ENCODE results near the gene MYH10. TPM values are rescaled to one million over a fixed set of nuclear protein-coding genes. Genes with fewer than 3 reads are reported as not detected.

MYH10 gene
- total and polyA plus RNA-seq, 4 donors: 9.1 to 79.1 (median 25.9) TPM

DNA sequence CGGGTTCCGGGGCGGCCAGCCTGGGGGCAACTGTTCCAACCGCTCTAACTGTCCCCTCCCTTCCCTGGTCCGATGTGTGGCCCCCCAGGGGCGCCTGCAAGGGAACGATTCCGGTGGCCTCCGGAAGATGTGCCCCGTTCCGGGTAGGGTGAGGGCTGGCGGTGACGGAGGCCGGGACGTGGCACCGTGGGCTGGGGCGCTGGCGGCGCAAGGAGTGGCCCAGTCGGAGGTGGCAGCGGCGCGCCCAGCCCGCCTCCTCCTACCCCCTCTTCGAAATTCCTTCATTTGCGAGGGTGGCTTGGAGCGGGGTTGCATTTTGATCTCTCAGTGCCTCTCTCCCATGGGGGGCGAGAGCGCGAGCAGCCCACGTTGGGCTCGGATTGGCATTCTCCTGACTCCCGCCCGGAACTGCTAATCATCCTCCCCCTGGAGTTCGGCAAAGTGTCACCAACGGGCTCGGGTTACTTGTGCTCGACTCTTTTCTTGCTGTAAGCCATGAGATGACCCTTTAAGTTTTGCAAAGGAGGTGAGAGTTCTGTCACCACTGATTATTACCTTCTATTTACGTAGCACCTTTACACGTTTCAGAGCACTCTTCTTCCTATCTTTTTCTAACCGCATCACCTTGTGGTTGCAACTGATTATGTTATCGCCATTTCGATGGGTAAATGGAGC is 194.2 kb downstream of the MYH10 start:
- Histone ChIP-seq H3K9ac (ENCODE audit: low read depth in 1 of 2, low read length in 2 of 2) (peak overlapping the region; percentile 98 to 99), H3K27ac (ENCODE audit: low read depth in 1 of 2, low read length in 2 of 2) (peak overlapping the region; percentile 97 to 100), H3K9me3 (ENCODE audit: control insufficient read depth in 4 of 4, low read length in 3 of 4) (no peaks in the 10 kb centered on the region), H3K27me3 (ENCODE audit: control insufficient read depth in 4 of 4, insufficient read depth in 4 of 4, low read length in 3 of 4) (no peaks in the 10 kb centered on the region), H3K36me3 (ENCODE audit: control insufficient read depth in 4 of 4, insufficient read depth in 3 of 4, low read depth in 1 of 4, low read length in 3 of 4) (peaks cover 0 to 3% (median under 1%) of the 10 kb centered on the region in 4 donors), H3K4me3 (ENCODE audit: low read depth in 1 of 3, low read length in 3 of 3) (peak overlapping the region; percentile 75 to 90 (median 90)), H3K4me1 (ENCODE audit: control insufficient read depth in 4 of 4, insufficient read depth in 4 of 4, low read length in 3 of 4) (peaks cover 10 to 37% (median 14%) of the 10 kb centered on the region in 4 donors)
- TF ChIP-seq, protein P1, sequence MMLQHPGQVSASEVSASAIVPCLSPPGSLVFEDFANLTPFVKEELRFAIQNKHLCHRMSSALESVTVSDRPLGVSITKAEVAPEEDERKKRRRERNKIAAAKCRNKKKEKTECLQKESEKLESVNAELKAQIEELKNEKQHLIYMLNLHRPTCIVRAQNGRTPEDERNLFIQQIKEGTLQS (IDR thresholded peaks at IDR 0.05): no peak
- TF ChIP-seq YY1 (IDR thresholded peaks at IDR 0.05): peak; percentile 49
- TF ChIP-seq CTCF (IDR thresholded peaks at IDR 0.05; ENCODE audit: low read depth, low read length, missing input control): peak; percentile 0
- TF ChIP-seq RXRA (IDR thresholded peaks at IDR 0.05): peak in 1 of 2 donors; percentile 7
- TF ChIP-seq RAD21 (IDR thresholded peaks at IDR 0.05): peak in 1 of 2 donors; percentile 13
- WGBS: under 1% methylated on average over 43 of the region's 43 CpGs
- peak; percentile 76 for DNase-seq (ENCODE audit: low spot score)

GRCh38 chr17:8435245-8436168 is 195.0 kb downstream of the MYH10 start, which contains the start of gene NDEL1:
Gene NDEL1 (plus strand): TSS chr17:8435884. CDS start chr17:8444272, 8,388 bp downstream.
- H3K4me3 ChIP-seq (ENCODE audit: low read depth in 1 of 3, low read length in 3 of 3): peak within 1 kb of the TSS; percentile 75 to 90 (median 90)
- DNase-seq (ENCODE audit: low spot score): peak; percentile 100
- no peaks in the 10 kb centered on the region for H3K9me3 ChIP-seq (ENCODE audit: control insufficient read depth in 4 of 4, low read length in 3 of 4)
- 2% methylated on average over 68 of the region's 68 CpGs for WGBS
- H3K36me3 ChIP-seq (ENCODE audit: control insufficient read depth in 4 of 4, insufficient read depth in 3 of 4, low read depth in 1 of 4, low read length in 3 of 4): peaks cover 0 to 3% (median under 1%) of the 10 kb centered on the region in 4 donors
- H3K4me1 ChIP-seq (ENCODE audit: control insufficient read depth in 4 of 4, insufficient read depth in 4 of 4, low read length in 3 of 4): peaks cover 7 to 36% (median 20%) of the 10 kb centered on the region in 4 donors
- peak within 1 kb of the TSS; percentile 98 to 99 for H3K9ac ChIP-seq (ENCODE audit: low read depth in 1 of 2, low read length in 2 of 2)
- TF ChIP-seq, protein P2, sequence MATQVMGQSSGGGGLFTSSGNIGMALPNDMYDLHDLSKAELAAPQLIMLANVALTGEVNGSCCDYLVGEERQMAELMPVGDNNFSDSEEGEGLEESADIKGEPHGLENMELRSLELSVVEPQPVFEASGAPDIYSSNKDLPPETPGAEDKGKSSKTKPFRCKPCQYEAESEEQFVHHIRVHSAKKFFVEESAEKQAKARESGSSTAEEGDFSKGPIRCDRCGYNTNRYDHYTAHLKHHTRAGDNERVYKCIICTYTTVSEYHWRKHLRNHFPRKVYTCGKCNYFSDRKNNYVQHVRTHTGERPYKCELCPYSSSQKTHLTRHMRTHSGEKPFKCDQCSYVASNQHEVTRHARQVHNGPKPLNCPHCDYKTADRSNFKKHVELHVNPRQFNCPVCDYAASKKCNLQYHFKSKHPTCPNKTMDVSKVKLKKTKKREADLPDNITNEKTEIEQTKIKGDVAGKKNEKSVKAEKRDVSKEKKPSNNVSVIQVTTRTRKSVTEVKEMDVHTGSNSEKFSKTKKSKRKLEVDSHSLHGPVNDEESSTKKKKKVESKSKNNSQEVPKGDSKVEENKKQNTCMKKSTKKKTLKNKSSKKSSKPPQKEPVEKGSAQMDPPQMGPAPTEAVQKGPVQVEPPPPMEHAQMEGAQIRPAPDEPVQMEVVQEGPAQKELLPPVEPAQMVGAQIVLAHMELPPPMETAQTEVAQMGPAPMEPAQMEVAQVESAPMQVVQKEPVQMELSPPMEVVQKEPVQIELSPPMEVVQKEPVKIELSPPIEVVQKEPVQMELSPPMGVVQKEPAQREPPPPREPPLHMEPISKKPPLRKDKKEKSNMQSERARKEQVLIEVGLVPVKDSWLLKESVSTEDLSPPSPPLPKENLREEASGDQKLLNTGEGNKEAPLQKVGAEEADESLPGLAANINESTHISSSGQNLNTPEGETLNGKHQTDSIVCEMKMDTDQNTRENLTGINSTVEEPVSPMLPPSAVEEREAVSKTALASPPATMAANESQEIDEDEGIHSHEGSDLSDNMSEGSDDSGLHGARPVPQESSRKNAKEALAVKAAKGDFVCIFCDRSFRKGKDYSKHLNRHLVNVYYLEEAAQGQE (IDR thresholded peaks at IDR 0.05): peak; percentile 79
- TF ChIP-seq JUND (IDR thresholded peaks at IDR 0.05): peak in 1 of 2 donors; percentile 25
- peak; percentile 68 for TF ChIP-seq YY1 (IDR thresholded peaks at IDR 0.05)
- peak; percentile 44 for TF ChIP-seq SP1 (IDR thresholded peaks at IDR 0.05)
- no peak for TF ChIP-seq HNF4G (IDR thresholded peaks at IDR 0.05)
- peak; percentile 33 to 41 for TF ChIP-seq HNF4A (conservative IDR thresholded peaks at IDR 0.05)
- no peak for TF ChIP-seq RAD21 (IDR thresholded peaks at IDR 0.05)
- TF ChIP-seq MAX (IDR thresholded peaks at IDR 0.05): no peak
- TF ChIP-seq, protein P3, sequence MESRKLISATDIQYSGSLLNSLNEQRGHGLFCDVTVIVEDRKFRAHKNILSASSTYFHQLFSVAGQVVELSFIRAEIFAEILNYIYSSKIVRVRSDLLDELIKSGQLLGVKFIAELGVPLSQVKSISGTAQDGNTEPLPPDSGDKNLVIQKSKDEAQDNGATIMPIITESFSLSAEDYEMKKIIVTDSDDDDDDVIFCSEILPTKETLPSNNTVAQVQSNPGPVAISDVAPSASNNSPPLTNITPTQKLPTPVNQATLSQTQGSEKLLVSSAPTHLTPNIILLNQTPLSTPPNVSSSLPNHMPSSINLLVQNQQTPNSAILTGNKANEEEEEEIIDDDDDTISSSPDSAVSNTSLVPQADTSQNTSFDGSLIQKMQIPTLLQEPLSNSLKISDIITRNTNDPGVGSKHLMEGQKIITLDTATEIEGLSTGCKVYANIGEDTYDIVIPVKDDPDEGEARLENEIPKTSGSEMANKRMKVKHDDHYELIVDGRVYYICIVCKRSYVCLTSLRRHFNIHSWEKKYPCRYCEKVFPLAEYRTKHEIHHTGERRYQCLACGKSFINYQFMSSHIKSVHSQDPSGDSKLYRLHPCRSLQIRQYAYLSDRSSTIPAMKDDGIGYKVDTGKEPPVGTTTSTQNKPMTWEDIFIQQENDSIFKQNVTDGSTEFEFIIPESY (IDR thresholded peaks at IDR 0.05): no peak
- peak; percentile 32 for TF ChIP-seq TAF1 (conservative IDR thresholded peaks at IDR 0.05)
- TF ChIP-seq, protein P1 (IDR thresholded peaks at IDR 0.05): no peak
- no peak for TF ChIP-seq EGR1 (IDR thresholded peaks at IDR 0.05; ENCODE audit: low read depth in 2 of 2)
- no peak for TF ChIP-seq NR2F2 (IDR thresholded peaks at IDR 0.05)
- peak in 1 of 2 donors; percentile 21 for TF ChIP-seq RXRA (IDR thresholded peaks at IDR 0.05)
- no peaks in the 10 kb centered on the region for H3K27me3 ChIP-seq (ENCODE audit: control insufficient read depth in 4 of 4, insufficient read depth in 4 of 4, low read length in 3 of 4)
- H3K27ac ChIP-seq (ENCODE audit: low read depth in 1 of 2, low read length in 2 of 2): peak within 1 kb of the TSS; percentile 97 to 100

All from liver (tissue), 9 donors.